ENCODE results near the gene VKORC1. TPM values are rescaled to one million over a fixed set of nuclear protein-coding genes. Genes with fewer than 3 reads are reported as not detected.
"Not testable (repeated sequence)": the region's sequence is repeated elsewhere in the genome, so short reads cannot be mapped to it uniquely, and the experiment has no call there.

The VKORC1 gene
- 104 and 114 TPM in 2 replicates for total RNA-seq (2014; rRNA removed; shearing (Covaris generic))
- polyA plus RNA-seq (2015; cell fraction: cytosol; rRNA removed): 191 and 199 TPM in 2 replicates
- 81.9 and 87.0 TPM in 2 replicates for polyA plus RNA-seq (2015; cell fraction: nucleus; rRNA removed)

GRCh38 chr16:31094424-31095120 is at the start of gene VKORC1:
Gene VKORC1 (minus strand): TSS chr16:31094797. CDS start chr16:31094729, 68 bp downstream.
- DNase-seq (ENCODE audit: low read depth): peak; percentile 98

- DNase-seq (ENCODE audit: low read depth): no peak
Measured at GRCh38 chr16:31143694-31144148, 49.1 kb upstream of the VKORC1 start.

- no peak for DNase-seq (ENCODE audit: low read depth)
Measured at GRCh38 chr16:31143011-31143693, 48.6 kb upstream of the VKORC1 start.

- DNase-seq (ENCODE audit: low read depth): peak; percentile 97
Measured at GRCh38 chr16:31142109-31143010, 47.8 kb upstream of the VKORC1 start.

DNA sequence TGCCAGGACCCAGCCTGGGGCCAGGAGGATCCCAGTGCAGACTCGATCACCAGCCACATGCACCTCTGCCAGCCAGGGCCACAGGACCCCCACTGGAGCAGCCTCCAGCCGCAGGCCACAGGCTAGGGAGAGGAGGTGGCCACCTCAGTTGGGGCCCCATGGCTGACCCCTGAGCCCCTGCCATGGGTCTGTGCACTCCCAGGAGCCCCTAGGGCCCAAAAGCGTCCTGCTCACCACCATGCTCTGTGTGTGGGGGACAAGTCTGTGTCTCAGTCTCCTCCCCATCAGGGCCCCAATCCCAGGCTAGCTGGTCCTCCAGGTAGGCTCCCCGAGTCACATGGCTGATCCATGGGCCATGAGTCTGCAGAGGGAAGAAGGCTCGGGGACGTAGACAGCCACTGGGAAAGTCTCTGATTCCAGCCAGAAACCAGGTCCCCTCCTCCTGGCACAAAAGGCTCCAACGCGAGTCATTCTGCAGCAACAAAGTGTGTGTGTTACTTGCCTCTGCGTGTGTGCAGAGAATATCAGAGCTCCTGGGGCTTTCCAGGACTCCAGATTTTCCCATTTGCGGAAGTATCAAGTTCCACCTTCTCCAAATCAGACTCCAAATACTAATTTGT is 47.0 kb upstream of the VKORC1 start:
- DNase-seq (ENCODE audit: low read depth): no peak

GRCh38 chr16:31141071-31141469 is 46.5 kb upstream of the VKORC1 start:
- not testable (repeated sequence) for DNase-seq (ENCODE audit: low read depth)

GRCh38 chr16:31138621-31139578 is 44.3 kb upstream of the VKORC1 start:
- peak; percentile 76 for DNase-seq (ENCODE audit: low read depth)

DNA sequence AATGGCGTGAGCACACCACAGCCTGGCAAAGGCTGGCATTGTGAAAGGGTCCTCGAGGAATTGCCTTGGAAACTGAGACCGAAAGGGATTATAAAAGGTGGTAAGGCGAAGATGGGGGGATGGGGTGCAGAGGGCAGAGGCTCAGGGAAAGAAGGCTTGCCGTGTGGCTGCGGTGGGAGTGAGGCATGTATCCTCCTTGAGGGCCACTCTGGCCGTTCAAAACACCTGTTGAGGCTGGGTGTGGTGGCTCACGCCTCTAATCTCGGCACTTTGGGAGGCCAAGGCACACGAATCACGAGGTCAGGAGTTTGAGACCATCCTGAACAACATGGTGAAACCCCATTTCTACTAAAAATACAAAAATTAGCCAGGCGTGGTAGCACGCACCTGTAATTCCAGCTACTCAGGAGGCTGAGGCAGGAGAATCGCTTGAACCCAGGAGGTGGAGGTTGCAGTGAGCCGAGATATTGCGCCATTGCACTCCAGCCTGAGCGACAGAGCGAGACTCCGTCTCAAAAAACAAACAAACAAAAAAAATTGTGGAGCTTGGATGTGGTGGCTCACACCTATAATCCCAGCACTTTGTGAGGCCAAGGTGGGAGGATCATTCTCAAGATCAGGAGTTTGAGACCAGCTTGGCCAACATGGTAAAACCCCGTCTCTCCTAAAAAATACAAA is 42.4 kb upstream of the VKORC1 start:
- not testable (repeated sequence) for DNase-seq (ENCODE audit: low read depth)

GRCh38 chr16:31136287-31136662 is 41.7 kb upstream of the VKORC1 start:
- no peak for DNase-seq (ENCODE audit: low read depth)

DNA sequence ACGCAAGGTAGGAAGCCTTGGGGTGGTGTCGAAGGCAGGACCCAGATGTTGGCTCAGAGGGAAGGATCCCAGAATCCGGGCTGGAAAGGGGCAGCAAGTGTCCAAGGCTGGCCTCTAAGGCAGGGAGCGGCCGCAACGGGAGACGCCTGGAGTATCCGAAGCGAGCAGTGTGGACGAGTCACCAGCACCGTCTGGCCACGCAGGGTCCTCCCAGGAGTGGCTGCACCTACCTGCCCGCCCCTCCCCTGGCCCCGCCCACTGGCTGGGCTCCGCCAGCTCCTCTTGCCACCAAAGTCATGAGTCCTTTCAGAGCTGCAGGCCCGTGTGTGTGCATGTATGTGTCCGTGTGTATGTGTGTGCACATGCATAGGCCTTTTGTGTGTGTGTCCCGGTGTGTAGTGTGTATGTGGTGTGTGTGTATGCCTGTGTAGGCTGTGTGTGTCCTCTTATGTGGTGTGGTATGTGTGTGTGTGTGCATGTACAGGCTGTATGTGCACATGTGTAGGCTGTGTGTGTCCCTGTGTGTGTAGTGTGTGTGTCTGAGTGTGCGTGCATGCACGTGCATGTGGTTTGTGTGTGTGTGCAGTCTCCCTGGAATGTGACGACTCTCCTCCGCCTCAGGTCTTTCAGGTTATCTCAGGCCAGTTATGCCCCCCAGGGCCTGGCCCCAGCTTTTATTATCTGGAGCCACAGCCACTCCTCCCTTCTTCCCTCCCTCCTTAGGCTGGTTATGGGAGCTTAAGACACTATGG is 41.1 kb upstream of the VKORC1 start, which contains the start of gene PRSS8:
TSS of gene PRSS8 (minus strand) at position 193 of the 752 bp plus-strand sequence. CDS start 229 bp downstream, outside the sequence.
- DNase-seq (ENCODE audit: low read depth): no peak

DNA sequence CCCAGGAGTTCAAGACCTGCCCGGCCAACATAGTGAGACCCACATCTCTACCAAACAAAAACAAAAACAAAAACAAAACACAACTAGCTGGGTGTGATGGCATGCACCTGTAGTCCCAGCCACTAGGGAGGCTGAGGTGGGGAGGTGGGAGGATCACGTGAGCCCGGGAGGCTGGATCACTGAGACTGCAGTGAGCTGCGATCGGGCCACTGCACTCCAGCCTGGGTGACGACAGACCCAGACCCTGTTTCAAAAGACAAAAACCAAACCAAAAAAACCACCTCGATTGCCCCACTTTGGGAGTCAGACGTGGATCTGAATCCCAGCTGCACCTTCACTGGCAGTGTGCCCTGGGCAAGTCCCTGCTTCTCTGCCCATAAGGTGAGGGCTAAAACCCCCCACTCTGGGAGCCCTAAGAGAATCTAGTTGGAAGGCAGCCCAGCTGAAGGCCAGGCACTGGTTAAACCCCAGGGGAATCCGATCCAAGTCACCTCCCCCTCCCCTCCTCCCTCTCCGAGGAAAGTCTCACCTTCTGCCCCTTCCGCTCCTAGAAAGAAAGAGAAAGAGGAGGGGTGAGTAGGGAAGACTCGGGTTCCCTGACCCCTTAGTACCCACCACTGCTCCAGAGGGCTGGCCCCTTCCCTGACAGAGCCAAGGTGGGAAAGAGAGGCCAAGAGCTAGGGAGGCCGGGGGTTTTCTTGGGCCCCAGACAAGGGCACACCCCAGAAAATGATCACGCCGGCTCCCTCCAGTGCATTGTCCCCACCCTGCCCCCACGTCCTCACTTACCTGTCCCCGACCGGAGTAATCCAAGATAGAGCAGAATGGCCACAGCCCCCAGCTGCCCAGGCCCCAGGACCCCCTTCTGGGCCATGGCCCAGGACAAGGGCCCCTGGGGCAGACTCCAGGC is 40.3 kb upstream of the VKORC1 start:
- DNase-seq (ENCODE audit: low read depth): no peak

DNA sequence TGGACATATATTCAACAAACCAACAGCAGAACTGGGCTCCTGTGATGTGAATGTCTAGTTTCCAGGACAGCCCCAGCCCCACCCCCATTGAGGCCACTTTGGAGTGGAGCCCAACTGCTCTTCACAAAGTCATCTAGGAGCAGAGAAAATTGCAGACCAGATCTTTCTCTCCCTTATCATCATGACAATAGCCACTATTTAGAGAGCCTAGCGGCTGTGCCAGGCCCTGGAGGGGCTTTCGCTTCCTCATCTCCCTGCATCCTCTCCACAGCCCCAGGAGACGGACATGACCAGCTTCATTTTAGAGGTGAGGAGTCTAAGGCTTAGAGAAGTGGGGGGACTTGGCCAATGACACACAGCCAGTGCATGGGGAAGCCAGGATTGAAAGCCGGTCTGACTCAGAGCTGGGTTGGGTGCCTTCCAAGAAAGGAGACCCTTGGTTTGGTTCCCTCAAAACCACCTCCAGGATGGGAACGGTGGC is 39.5 kb upstream of the VKORC1 start:
- DNase-seq (ENCODE audit: low read depth): no peak

DNA sequence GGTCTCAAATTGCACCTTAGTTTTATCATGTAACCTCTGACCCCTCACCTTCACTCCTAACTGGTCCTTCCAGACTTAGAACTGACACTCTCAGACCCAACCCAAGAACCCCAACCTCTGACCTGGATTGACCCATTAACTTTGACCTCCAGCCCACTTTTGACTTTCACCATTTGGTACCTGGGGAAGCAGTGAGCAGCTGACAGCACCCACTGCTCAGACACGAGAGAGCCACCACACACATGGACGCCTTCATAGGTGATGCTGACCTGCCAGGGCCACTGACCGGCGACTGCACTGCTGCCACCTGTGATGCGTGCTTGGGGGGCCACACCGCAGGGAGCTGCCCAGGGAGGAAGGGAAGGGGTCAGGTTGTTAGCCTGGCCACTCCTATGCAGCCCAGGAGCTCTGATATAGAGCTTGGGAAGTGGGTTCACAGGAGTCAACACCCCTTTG is 38.5 kb upstream of the VKORC1 start:
- no peak for DNase-seq (ENCODE audit: low read depth)

- no peak for DNase-seq (ENCODE audit: low read depth)
Measured at GRCh38 chr16:31132303-31132979, 37.8 kb upstream of the VKORC1 start.

- DNase-seq (ENCODE audit: low read depth): no peak
Measured at GRCh38 chr16:31131841-31132271, 37.3 kb upstream of the VKORC1 start.

GRCh38 chr16:31131416-31131815 is 36.8 kb upstream of the VKORC1 start:
- DNase-seq (ENCODE audit: low read depth): no peak
